ENCODE measurements around the gene KCNK17. TPM values are rescaled to one million over a fixed set of nuclear protein-coding genes. Genes with fewer than 3 reads are reported as not detected.
A peak's percentile ranks its signal among the peaks of the same experiment; 100 is the strongest.

The KCNK17 gene
- total and polyA plus RNA-seq, 7 donors = 0.17 to 1.4 (median 1.1) TPM; not detected in 4

GRCh38 chr6:39296745-39297640 is 17.2 kb downstream of the KCNK17 start:
- Histone ChIP-seq H3K36me3 (no peaks in the 10 kb centered on the region), H3K27ac (peak overlapping the region in 2 of 4 donors; percentile 35 to 59), H3K9me3 (no peaks in the 10 kb centered on the region), H3K4me3 (no peak overlapping the region), H3K4me1 (no peaks in the 10 kb centered on the region), H3K27me3 (peaks cover 0 to 24% (median 0%) of the 10 kb centered on the region in 3 donors)
- 80 to 90% methylated on average over 18 of the region's 18 CpGs for WGBS, 2 donors
- intact Hi-C loops (cut with DNase I) = no loop called here
- TF ChIP-seq POLR2AphosphoS5 (IDR thresholded peaks at IDR 0.05) (no peak), CTCF (IDR thresholded peaks at IDR 0.05) (no peak), POLR2A (IDR thresholded peaks at IDR 0.05) (no peak), EP300 (IDR thresholded peaks at IDR 0.05) (no peak)
- peak; percentile 68 for DNase-seq

DNA sequence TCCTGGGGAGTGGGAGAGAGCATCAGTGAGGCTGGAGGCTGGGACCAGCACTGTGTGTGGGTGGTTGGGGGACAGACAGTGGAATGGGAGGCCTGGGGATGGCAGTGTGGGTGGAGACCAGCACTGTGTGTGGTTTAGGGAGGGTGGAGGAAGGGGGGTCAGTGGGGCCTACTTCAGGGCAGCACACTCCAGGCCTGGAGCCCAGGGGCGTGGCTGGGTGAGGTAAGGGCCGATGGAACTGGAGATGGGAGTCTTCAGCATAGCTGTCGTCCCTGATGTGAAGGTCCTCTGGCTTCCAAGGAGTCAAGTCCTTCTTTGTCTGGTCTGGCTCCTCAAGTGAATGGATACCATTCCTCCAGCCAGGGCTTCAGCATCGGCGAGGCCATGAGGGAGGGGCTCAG is 18.6 kb downstream of the KCNK17 start:
- intact Hi-C loops (cut with DNase I) = no loop called here
- WGBS, 2 donors = 45 to 68% methylated on average over 5 of the region's 5 CpGs
- DNase-seq = no peak

GRCh38 chr6:39294899-39295298 is 19.3 kb downstream of the KCNK17 start:
- Histone ChIP-seq H3K27me3 (peaks cover 0 to 10% (median 0%) of the 10 kb centered on the region in 3 donors), H3K4me3 (no peak overlapping the region), H3K9me3 (no peaks in the 10 kb centered on the region), H3K4me1 (no peaks in the 10 kb centered on the region), H3K27ac (no peak overlapping the region), H3K36me3 (no peaks in the 10 kb centered on the region)
- TF ChIP-seq CTCF (IDR thresholded peaks at IDR 0.05) = no peak
- TF ChIP-seq EP300 (IDR thresholded peaks at IDR 0.05) = no peak
- no peak for TF ChIP-seq POLR2A (IDR thresholded peaks at IDR 0.05)
- no peak for TF ChIP-seq POLR2AphosphoS5 (IDR thresholded peaks at IDR 0.05)
- DNase-seq = no peak
- 48 to 68% methylated on average over 1 of the region's 1 CpG for WGBS, 2 donors
- intact Hi-C loops (cut with DNase I) = no loop called here

More for the DNA sequence above, 18.6 kb downstream of the KCNK17 start:
- Histone ChIP-seq H3K27ac (peak overlapping the region in 1 of 4 donors; percentile 59), H3K4me1 (no peaks in the 10 kb centered on the region), H3K27me3 (peaks cover 0 to 15% (median 0%) of the 10 kb centered on the region in 3 donors), H3K4me3 (no peak overlapping the region), H3K9me3 (no peaks in the 10 kb centered on the region), H3K36me3 (no peaks in the 10 kb centered on the region)
- TF ChIP-seq EP300 (IDR thresholded peaks at IDR 0.05) (no peak), POLR2AphosphoS5 (IDR thresholded peaks at IDR 0.05) (no peak), CTCF (IDR thresholded peaks at IDR 0.05) (no peak), POLR2A (IDR thresholded peaks at IDR 0.05) (no peak)

GRCh38 chr6:39294133-39294532 is 20.1 kb downstream of the KCNK17 start:
- Histone ChIP-seq H3K27me3 (peaks cover 0 to 4% (median 0%) of the 10 kb centered on the region in 3 donors), H3K4me3 (no peak overlapping the region), H3K27ac (no peak overlapping the region), H3K4me1 (no peaks in the 10 kb centered on the region), H3K36me3 (no peaks in the 10 kb centered on the region), H3K9me3 (no peaks in the 10 kb centered on the region)
- TF ChIP-seq EP300 (IDR thresholded peaks at IDR 0.05) = no peak
- no peak for TF ChIP-seq POLR2A (IDR thresholded peaks at IDR 0.05)
- no peak for TF ChIP-seq CTCF (IDR thresholded peaks at IDR 0.05)
- TF ChIP-seq POLR2AphosphoS5 (IDR thresholded peaks at IDR 0.05) = no peak
- DNase-seq = no peak
- WGBS, 2 donors = 57 to 75% methylated on average over 5 of the region's 5 CpGs
- intact Hi-C loops (cut with DNase I) = no loop called here

All from sigmoid colon (tissue), 7 donors.